GM23338 (cell line): ENCODE results near the gene ARHGEF28. TPM values are rescaled to one million over a fixed set of nuclear protein-coding genes. Genes with fewer than 3 reads are reported as not detected.

Experiments
- ATAC-seq: fragments of 200-7000 bp; cut with Tn5 transposase; 3 replicates; pipeline ENCODE4 v1.9.1; 2020
- DNase-seq: peaks from one replicate; pipeline ENCODE4 v3.0.0-alpha.2; 2015; ENCODE audit warnings: low spot score
- H2AFZ ChIP-seq: fragments of 200-600 bp; sonication (generic); 2 replicates; pipeline ENCODE4 v1.8.0; 2016; ENCODE audit warnings: antibody characterized with exemption, mild to moderate bottlenecking, moderate library complexity
- H3F3A ChIP-seq: fragments of 200-600 bp; sonication (generic); replicated peaks from 2 replicates; pipeline ENCODE4 v1.8.0; 2017; ENCODE audit warnings: antibody characterized with exemption, mixed run types, low read depth
- H3K27ac ChIP-seq: fragments of 200-600 bp; sonication (generic); 2 replicates; pipeline ENCODE4 v1.6.1; 2016; ENCODE audit warnings: low read depth
- H3K27me3 ChIP-seq: fragments of 200-600 bp; sonication (generic); 2 replicates; pipeline ENCODE4 v1.8.0; 2016; ENCODE audit warnings: mild to moderate bottlenecking, mixed run types, moderate library complexity; ENCODE audit not compliant: insufficient read depth
- H3K36me3 ChIP-seq: fragments of 200-600 bp; sonication (generic); 2 replicates; pipeline ENCODE4 v1.8.0; 2016; ENCODE audit warnings: mild to moderate bottlenecking; ENCODE audit not compliant: insufficient read depth
- H3K4me1 ChIP-seq: fragments of 200-600 bp; sonication (generic); 2 replicates; pipeline ENCODE4 v1.8.0; 2016; ENCODE audit warnings: mild to moderate bottlenecking, moderate library complexity; ENCODE audit not compliant: insufficient read depth
- H3K4me2 ChIP-seq: fragments of 200-600 bp; sonication (generic); 2 replicates; pipeline ENCODE4 v1.7.1; 2017; ENCODE audit warnings: mixed run types
- H3K4me3 ChIP-seq: fragments of 200-600 bp; sonication (generic); 2 replicates; pipeline ENCODE4 v1.6.1; 2016; ENCODE audit warnings: mixed run types
- H3K79me2 ChIP-seq: fragments of 200-600 bp; sonication (generic); replicated peaks from 2 replicates; pipeline ENCODE4 v1.8.0; 2017; ENCODE audit warnings: mild to moderate bottlenecking; ENCODE audit not compliant: insufficient read depth
- H3K9me2 ChIP-seq: fragments of 200-600 bp; sonication (generic); 2 replicates; pipeline ENCODE4 v1.8.0; 2017; ENCODE audit not compliant: insufficient read depth
- H4K20me1 ChIP-seq: fragments of 200-600 bp; sonication (generic); replicated peaks from 2 replicates; pipeline ENCODE4 v1.8.0; 2017; ENCODE audit warnings: mild to moderate bottlenecking; ENCODE audit not compliant: insufficient read depth
- H3K27ac Mint-ChIP-seq: 2 replicates; pipeline ENCODE4 v1.8.0; 2020; ENCODE audit warnings: inconsistent platforms, mild to moderate bottlenecking, moderate library complexity, mixed read lengths
- H3K27me3 Mint-ChIP-seq: 3 replicates; pipeline ENCODE4 v1.8.0; 2022; ENCODE audit warnings: low read depth, mild to moderate bottlenecking, moderate library complexity, mixed read lengths, inconsistent platforms; ENCODE audit not compliant: insufficient read depth, poor library complexity
- H3K36me3 Mint-ChIP-seq: 3 replicates; pipeline ENCODE4 v1.8.0; 2021; ENCODE audit warnings: low read depth, mild to moderate bottlenecking, inconsistent platforms, moderate library complexity, mixed read lengths
- H3K4me1 Mint-ChIP-seq: 3 replicates; pipeline ENCODE4 v1.8.0; 2020; ENCODE audit warnings: mild to moderate bottlenecking, inconsistent platforms, mixed read lengths
- H3K4me3 Mint-ChIP-seq: 3 replicates; pipeline ENCODE4 v1.8.0; 2021; ENCODE audit warnings: moderate library complexity, mild to moderate bottlenecking, inconsistent platforms, mixed read lengths
- H3K9me3 Mint-ChIP-seq: 3 replicates; pipeline ENCODE4 v1.8.0; 2020; ENCODE audit warnings: moderate library complexity, mild to moderate bottlenecking, inconsistent platforms, mixed read lengths
- JUNB ChIP-seq: IDR thresholded peaks from one replicate; pipeline ENCODE4 v1.6.1; 2016; ENCODE audit warnings: antibody characterized with exemption; ENCODE audit not compliant: unreplicated experiment
- STAT1 ChIP-seq: IDR thresholded peaks from one replicate; pipeline ENCODE4 v1.6.1; 2016; ENCODE audit warnings: antibody characterized with exemption; ENCODE audit not compliant: unreplicated experiment
- polyA plus RNA-seq: library from polyadenylated mRNA; unstranded; fragments of >200 nt; fragmentation: Nextera tagmentation; extraction: Ambion mirVana; gene quantifications from 2 replicates; pipeline ENCODE4 v1.2.1, GENCODE V29; 2016
- total RNA-seq: library from RNA; depleted of rRNA; stranded (reverse); fragments of >200 nt; shearing (Covaris generic); gene quantifications from 2 replicates; pipeline ENCODE4 v1.2.3, GENCODE V29; 2014
- TF ChIP-seq, protein P1 (sequence below): IDR thresholded peaks from one replicate; pipeline ENCODE4 v1.6.1; 2018; ENCODE audit warnings: antibody characterized with exemption; ENCODE audit not compliant: unreplicated experiment
- TF ChIP-seq, protein P2 (sequence below): IDR thresholded peaks from 2 replicates; pipeline ENCODE4 v1.6.1; 2016; ENCODE audit warnings: antibody characterized with exemption
- TF ChIP-seq, protein P3 (sequence below): fragments of 250-450 bp; sonication (Bioruptor Pico); IDR thresholded peaks from 2 replicates; pipeline ENCODE4 v1.5.0; 2020; ENCODE audit warnings: mild to moderate bottlenecking, moderate library complexity

ARHGEF28 gene
- total and polyA plus RNA-seq, 2 experiments from 2014 or later, result 0.39 to 1.0 TPM

DNA sequence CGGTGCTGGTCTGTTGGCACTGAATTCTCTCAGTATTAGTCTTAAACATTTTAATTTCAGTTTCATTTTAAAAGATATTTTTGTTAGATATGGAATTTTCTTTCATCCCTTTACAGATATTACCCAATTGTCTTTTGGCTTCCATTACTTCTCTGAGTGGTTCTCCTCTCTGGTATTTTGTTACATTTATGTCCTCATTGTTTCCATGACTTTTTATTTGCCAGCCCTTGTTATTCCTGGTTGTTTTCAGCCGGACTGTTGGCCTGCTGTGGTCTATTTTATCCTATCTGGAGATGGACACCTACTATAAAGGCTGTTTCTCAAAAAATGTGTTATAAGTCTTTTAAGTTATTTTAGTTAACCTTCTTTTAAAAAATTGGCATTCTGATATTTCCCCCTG, 117.2 kb downstream of the ARHGEF28 start:
- Mint-ChIP-seq H3K4me1 (peaks cover 16% of the 10 kb centered on the region), H3K27me3 (peaks cover 2% of the 10 kb centered on the region), H3K4me3 (no peak overlapping the region), H3K9me3 (no peaks in the 10 kb centered on the region), H3K27ac (no peak overlapping the region), H3K36me3 (no peaks in the 10 kb centered on the region)
- Histone ChIP-seq H4K20me1 (no peaks in the 10 kb centered on the region), H3K9me2 (no peaks in the 10 kb centered on the region), H3K4me2 (no peak overlapping the region), H3K79me2 (no peaks in the 10 kb centered on the region), H3K36me3 (no peaks in the 10 kb centered on the region), H3K4me3 (no peak overlapping the region), H3K27me3 (no peaks in the 10 kb centered on the region), H2AFZ (no peak overlapping the region), H3K4me1 (peaks cover 6% of the 10 kb centered on the region; the same call in 1 of the 2 replicates), H3F3A (no peaks in the 10 kb centered on the region), H3K27ac (no peak overlapping the region)
- DNase-seq, result no peak
- TF ChIP-seq, protein P1, sequence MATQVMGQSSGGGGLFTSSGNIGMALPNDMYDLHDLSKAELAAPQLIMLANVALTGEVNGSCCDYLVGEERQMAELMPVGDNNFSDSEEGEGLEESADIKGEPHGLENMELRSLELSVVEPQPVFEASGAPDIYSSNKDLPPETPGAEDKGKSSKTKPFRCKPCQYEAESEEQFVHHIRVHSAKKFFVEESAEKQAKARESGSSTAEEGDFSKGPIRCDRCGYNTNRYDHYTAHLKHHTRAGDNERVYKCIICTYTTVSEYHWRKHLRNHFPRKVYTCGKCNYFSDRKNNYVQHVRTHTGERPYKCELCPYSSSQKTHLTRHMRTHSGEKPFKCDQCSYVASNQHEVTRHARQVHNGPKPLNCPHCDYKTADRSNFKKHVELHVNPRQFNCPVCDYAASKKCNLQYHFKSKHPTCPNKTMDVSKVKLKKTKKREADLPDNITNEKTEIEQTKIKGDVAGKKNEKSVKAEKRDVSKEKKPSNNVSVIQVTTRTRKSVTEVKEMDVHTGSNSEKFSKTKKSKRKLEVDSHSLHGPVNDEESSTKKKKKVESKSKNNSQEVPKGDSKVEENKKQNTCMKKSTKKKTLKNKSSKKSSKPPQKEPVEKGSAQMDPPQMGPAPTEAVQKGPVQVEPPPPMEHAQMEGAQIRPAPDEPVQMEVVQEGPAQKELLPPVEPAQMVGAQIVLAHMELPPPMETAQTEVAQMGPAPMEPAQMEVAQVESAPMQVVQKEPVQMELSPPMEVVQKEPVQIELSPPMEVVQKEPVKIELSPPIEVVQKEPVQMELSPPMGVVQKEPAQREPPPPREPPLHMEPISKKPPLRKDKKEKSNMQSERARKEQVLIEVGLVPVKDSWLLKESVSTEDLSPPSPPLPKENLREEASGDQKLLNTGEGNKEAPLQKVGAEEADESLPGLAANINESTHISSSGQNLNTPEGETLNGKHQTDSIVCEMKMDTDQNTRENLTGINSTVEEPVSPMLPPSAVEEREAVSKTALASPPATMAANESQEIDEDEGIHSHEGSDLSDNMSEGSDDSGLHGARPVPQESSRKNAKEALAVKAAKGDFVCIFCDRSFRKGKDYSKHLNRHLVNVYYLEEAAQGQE, result no peak
- TF ChIP-seq, protein P2, sequence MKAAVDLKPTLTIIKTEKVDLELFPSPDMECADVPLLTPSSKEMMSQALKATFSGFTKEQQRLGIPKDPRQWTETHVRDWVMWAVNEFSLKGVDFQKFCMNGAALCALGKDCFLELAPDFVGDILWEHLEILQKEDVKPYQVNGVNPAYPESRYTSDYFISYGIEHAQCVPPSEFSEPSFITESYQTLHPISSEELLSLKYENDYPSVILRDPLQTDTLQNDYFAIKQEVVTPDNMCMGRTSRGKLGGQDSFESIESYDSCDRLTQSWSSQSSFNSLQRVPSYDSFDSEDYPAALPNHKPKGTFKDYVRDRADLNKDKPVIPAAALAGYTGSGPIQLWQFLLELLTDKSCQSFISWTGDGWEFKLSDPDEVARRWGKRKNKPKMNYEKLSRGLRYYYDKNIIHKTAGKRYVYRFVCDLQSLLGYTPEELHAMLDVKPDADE, result no peak
- TF ChIP-seq JUNB (no peak), STAT1 (no peak)
- TF ChIP-seq, protein P3, sequence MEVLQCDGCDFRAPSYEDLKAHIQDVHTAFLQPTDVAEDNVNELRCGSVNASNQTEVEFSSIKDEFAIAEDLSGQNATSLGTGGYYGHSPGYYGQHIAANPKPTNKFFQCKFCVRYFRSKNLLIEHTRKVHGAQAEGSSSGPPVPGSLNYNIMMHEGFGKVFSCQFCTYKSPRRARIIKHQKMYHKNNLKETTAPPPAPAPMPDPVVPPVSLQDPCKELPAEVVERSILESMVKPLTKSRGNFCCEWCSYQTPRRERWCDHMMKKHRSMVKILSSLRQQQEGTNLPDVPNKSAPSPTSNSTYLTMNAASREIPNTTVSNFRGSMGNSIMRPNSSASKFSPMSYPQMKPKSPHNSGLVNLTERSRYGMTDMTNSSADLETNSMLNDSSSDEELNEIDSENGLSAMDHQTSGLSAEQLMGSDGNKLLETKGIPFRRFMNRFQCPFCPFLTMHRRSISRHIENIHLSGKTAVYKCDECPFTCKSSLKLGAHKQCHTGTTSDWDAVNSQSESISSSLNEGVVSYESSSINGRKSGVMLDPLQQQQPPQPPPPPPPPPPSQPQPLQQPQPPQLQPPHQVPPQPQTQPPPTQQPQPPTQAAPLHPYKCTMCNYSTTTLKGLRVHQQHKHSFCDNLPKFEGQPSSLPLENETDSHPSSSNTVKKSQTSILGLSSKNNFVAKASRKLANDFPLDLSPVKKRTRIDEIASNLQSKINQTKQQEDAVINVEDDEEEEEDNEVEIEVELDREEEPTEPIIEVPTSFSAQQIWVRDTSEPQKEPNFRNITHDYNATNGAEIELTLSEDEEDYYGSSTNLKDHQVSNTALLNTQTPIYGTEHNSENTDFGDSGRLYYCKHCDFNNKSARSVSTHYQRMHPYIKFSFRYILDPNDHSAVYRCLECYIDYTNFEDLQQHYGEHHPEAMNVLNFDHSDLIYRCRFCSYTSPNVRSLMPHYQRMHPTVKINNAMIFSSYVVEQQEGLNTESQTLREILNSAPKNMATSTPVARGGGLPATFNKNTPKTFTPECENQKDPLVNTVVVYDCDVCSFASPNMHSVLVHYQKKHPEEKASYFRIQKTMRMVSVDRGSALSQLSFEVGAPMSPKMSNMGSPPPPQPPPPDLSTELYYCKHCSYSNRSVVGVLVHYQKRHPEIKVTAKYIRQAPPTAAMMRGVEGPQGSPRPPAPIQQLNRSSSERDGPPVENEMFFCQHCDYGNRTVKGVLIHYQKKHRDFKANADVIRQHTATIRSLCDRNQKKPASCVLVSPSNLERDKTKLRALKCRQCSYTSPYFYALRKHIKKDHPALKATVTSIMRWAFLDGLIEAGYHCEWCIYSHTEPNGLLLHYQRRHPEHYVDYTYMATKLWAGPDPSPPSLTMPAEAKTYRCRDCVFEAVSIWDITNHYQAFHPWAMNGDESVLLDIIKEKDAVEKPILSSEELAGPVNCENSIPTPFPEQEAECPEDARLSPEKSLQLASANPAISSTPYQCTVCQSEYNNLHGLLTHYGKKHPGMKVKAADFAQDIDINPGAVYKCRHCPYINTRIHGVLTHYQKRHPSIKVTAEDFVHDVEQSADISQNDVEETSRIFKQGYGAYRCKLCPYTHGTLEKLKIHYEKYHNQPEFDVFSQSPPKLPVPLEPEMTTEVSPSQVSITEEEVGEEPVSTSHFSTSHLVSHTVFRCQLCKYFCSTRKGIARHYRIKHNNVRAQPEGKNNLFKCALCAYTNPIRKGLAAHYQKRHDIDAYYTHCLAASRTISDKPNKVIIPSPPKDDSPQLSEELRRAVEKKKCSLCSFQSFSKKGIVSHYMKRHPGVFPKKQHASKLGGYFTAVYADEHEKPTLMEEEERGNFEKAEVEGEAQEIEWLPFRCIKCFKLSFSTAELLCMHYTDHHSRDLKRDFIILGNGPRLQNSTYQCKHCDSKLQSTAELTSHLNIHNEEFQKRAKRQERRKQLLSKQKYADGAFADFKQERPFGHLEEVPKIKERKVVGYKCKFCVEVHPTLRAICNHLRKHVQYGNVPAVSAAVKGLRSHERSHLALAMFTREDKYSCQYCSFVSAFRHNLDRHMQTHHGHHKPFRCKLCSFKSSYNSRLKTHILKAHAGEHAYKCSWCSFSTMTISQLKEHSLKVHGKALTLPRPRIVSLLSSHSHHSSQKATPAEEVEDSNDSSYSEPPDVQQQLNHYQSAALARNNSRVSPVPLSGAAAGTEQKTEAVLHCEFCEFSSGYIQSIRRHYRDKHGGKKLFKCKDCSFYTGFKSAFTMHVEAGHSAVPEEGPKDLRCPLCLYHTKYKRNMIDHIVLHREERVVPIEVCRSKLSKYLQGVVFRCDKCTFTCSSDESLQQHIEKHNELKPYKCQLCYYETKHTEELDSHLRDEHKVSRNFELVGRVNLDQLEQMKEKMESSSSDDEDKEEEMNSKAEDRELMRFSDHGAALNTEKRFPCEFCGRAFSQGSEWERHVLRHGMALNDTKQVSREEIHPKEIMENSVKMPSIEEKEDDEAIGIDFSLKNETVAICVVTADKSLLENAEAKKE, result no peak
- no peak for ATAC-seq
